GM18505 (cell line): ENCODE measurements around the gene SMARCA2.

ENCODE experiments used
- ATAC-seq: cut with Tn5 transposase; IDR thresholded peaks from one replicate; pipeline ENCODE4 v1.9.1; 2021; ENCODE audit not compliant: unreplicated experiment
- POLR2A ChIP-seq: IDR thresholded peaks from 4 replicates; pipeline ENCODE4 v1.6.1; 2011; ENCODE audit warnings: borderline replicate concordance; ENCODE audit not compliant: insufficient read depth, insufficient read length; ENCODE audit errors: extremely low read depth

The SMARCA2 gene

GRCh38 chr9:2039294-2040180 lies 24.4 kb downstream of the SMARCA2 start:
- TF ChIP-seq POLR2A, result no peak
- no peak for ATAC-seq

GRCh38 chr9:2040828-2041227 lies 25.7 kb downstream of the SMARCA2 start:
- no peak for TF ChIP-seq POLR2A

GRCh38 chr9:2041736-2042135 lies 26.6 kb downstream of the SMARCA2 start:
- ATAC-seq, result no peak
- no peak for TF ChIP-seq POLR2A

More at GRCh38 chr9:2040828-2041227, 25.7 kb downstream of the SMARCA2 start:
- ATAC-seq, result no peak

GRCh38 chr9:2043243-2043642 lies 28.1 kb downstream of the SMARCA2 start:
- no peak for ATAC-seq
- no peak for TF ChIP-seq POLR2A

GRCh38 chr9:2043881-2044462 lies 28.8 kb downstream of the SMARCA2 start:
- TF ChIP-seq POLR2A, result peak; percentile 18
- peak; percentile 70 for ATAC-seq

GRCh38 chr9:2047144-2047671 lies 32.1 kb downstream of the SMARCA2 start:
- no peak for TF ChIP-seq POLR2A
- no peak for ATAC-seq

- no peak for ATAC-seq
- TF ChIP-seq POLR2A, result no peak
These were observed 32.8 kb downstream of the SMARCA2 start for GRCh38 chr9:2047916-2048315.

- no peak for ATAC-seq
- no peak for TF ChIP-seq POLR2A
These were observed 35.1 kb downstream of the SMARCA2 start for GRCh38 chr9:2050236-2050635.

GRCh38 chr9:2053883-2054845 lies 39.0 kb downstream of the SMARCA2 start:
- peak; percentile 95 for ATAC-seq
- TF ChIP-seq POLR2A, result no peak

- no peak for ATAC-seq
- TF ChIP-seq POLR2A, result no peak
These were observed 40.1 kb downstream of the SMARCA2 start for GRCh38 chr9:2055203-2055658.

- no peak for TF ChIP-seq POLR2A
- no peak for ATAC-seq
These were observed 44.3 kb downstream of the SMARCA2 start for GRCh38 chr9:2059274-2059929.

- no peak for TF ChIP-seq POLR2A
- ATAC-seq, result no peak
These were observed 45.3 kb downstream of the SMARCA2 start for GRCh38 chr9:2060424-2060823.
